ENCODE measurements around the gene C11orf21.

GRCh38 chr11:2265854-2266585 is 35.7 kb downstream of the C11orf21 start:
- TF ChIP-seq POLR2A (IDR thresholded peaks at IDR 0.05), result no peak
- TF ChIP-seq CTCF (IDR thresholded peaks at IDR 0.05), result no peak
- TF ChIP-seq EP300 (IDR thresholded peaks at IDR 0.05), result no peak

Measured in ovary (tissue), 3 donors.